ENCODE measurements around the gene ERGIC1.
"Not testable (repeated sequence)": the region's sequence is repeated elsewhere in the genome, so short reads cannot be mapped to it uniquely, and the experiment has no call there.

ERGIC1 gene

GRCh38 chr5:172860520-172861443, 26.7 kb downstream of the ERGIC1 start:
- H3K27me3 Mint-ChIP-seq, result no peaks in the 10 kb centered on the region
- no peaks in the 10 kb centered on the region for H3K36me3 Mint-ChIP-seq
- H3K4me3 Mint-ChIP-seq, result no peak overlapping the region
- peaks cover 40% of the 10 kb centered on the region for H3K4me1 Mint-ChIP-seq
- H3K27ac Mint-ChIP-seq, result no peak overlapping the region
- H3K9me3 Mint-ChIP-seq, result no peaks in the 10 kb centered on the region

- H3K4me1 Mint-ChIP-seq, result peaks cover 37% of the 10 kb centered on the region
- no peak overlapping the region for H3K4me3 Mint-ChIP-seq
- H3K36me3 Mint-ChIP-seq, result no peaks in the 10 kb centered on the region
- H3K27ac Mint-ChIP-seq, result no peak overlapping the region
- no peaks in the 10 kb centered on the region for H3K9me3 Mint-ChIP-seq
- no peaks in the 10 kb centered on the region for H3K27me3 Mint-ChIP-seq
Observed at GRCh38 chr5:172861461-172861860, 27.4 kb downstream of the ERGIC1 start.

GRCh38 chr5:172862165-172862801, 28.2 kb downstream of the ERGIC1 start:
- Mint-ChIP-seq H3K27me3 (no peaks in the 10 kb centered on the region), H3K4me3 (no peak overlapping the region), H3K36me3 (no peaks in the 10 kb centered on the region), H3K9me3 (no peaks in the 10 kb centered on the region), H3K27ac (no peak overlapping the region), H3K4me1 (peaks cover 33% of the 10 kb centered on the region)

GRCh38 chr5:172864171-172864570, 30.1 kb downstream of the ERGIC1 start:
- H3K27ac Mint-ChIP-seq, H3K36me3 Mint-ChIP-seq, H3K9me3 Mint-ChIP-seq, H3K4me3 Mint-ChIP-seq, H3K27me3 Mint-ChIP-seq: not testable (repeated sequence)
- H3K4me1 Mint-ChIP-seq, result peaks cover 51% of the 10 kb centered on the region

GRCh38 chr5:172864747-172865146, 30.7 kb downstream of the ERGIC1 start:
- Mint-ChIP-seq H3K9me3 (no peaks in the 10 kb centered on the region), H3K27me3 (no peaks in the 10 kb centered on the region), H3K27ac (no peak overlapping the region), H3K4me1 (peaks cover 56% of the 10 kb centered on the region), H3K4me3 (no peak overlapping the region), H3K36me3 (no peaks in the 10 kb centered on the region)

- H3K36me3 Mint-ChIP-seq, result no peaks in the 10 kb centered on the region
- H3K4me3 Mint-ChIP-seq, result no peak overlapping the region
- H3K9me3 Mint-ChIP-seq, result no peaks in the 10 kb centered on the region
- H3K27ac Mint-ChIP-seq, result no peak overlapping the region
- peaks cover 42% of the 10 kb centered on the region for H3K4me1 Mint-ChIP-seq
- no peaks in the 10 kb centered on the region for H3K27me3 Mint-ChIP-seq
Observed at GRCh38 chr5:172866378-172866777, 32.3 kb downstream of the ERGIC1 start.

GRCh38 chr5:172866802-172867748, 33.0 kb downstream of the ERGIC1 start:
- no peak overlapping the region for H3K27ac Mint-ChIP-seq

GRCh38 chr5:172867761-172868435, 33.8 kb downstream of the ERGIC1 start:
- Mint-ChIP-seq H3K27ac (no peak overlapping the region), H3K27me3 (no peaks in the 10 kb centered on the region), H3K9me3 (no peaks in the 10 kb centered on the region), H3K4me1 (peaks cover 29% of the 10 kb centered on the region), H3K36me3 (no peaks in the 10 kb centered on the region), H3K4me3 (no peak overlapping the region)

More at GRCh38 chr5:172866802-172867748, 33.0 kb downstream of the ERGIC1 start:
- Mint-ChIP-seq H3K27me3 (no peaks in the 10 kb centered on the region), H3K9me3 (no peaks in the 10 kb centered on the region), H3K4me3 (no peak overlapping the region), H3K36me3 (no peaks in the 10 kb centered on the region), H3K4me1 (peaks cover 36% of the 10 kb centered on the region)

GRCh38 chr5:172868436-172868923, 34.4 kb downstream of the ERGIC1 start:
- Mint-ChIP-seq H3K36me3 (no peaks in the 10 kb centered on the region), H3K4me1 (peaks cover 29% of the 10 kb centered on the region), H3K27ac (peak overlapping the region; percentile 5), H3K4me3 (no peak overlapping the region), H3K27me3 (no peaks in the 10 kb centered on the region), H3K9me3 (no peaks in the 10 kb centered on the region)

GRCh38 chr5:172868924-172869591, 35.0 kb downstream of the ERGIC1 start:
- Mint-ChIP-seq H3K4me1 (peaks cover 29% of the 10 kb centered on the region), H3K9me3 (no peaks in the 10 kb centered on the region), H3K4me3 (no peak overlapping the region), H3K36me3 (no peaks in the 10 kb centered on the region), H3K27ac (no peak overlapping the region), H3K27me3 (no peaks in the 10 kb centered on the region)

- H3K9me3 Mint-ChIP-seq, result no peaks in the 10 kb centered on the region
- no peak overlapping the region for H3K27ac Mint-ChIP-seq
- no peak overlapping the region for H3K4me3 Mint-ChIP-seq
- H3K27me3 Mint-ChIP-seq, result no peaks in the 10 kb centered on the region
- no peaks in the 10 kb centered on the region for H3K36me3 Mint-ChIP-seq
- peaks cover 33% of the 10 kb centered on the region for H3K4me1 Mint-ChIP-seq
Observed at GRCh38 chr5:172869691-172870090, 35.6 kb downstream of the ERGIC1 start.

- Mint-ChIP-seq H3K36me3 (no peaks in the 10 kb centered on the region), H3K9me3 (no peaks in the 10 kb centered on the region), H3K27ac (no peak overlapping the region), H3K27me3 (no peaks in the 10 kb centered on the region), H3K4me1 (peaks cover 33% of the 10 kb centered on the region), H3K4me3 (no peak overlapping the region)
Observed at GRCh38 chr5:172870291-172870714, 36.3 kb downstream of the ERGIC1 start.

- Mint-ChIP-seq H3K27ac (no peak overlapping the region), H3K36me3 (no peaks in the 10 kb centered on the region), H3K4me3 (no peak overlapping the region), H3K4me1 (peaks cover 32% of the 10 kb centered on the region), H3K9me3 (no peaks in the 10 kb centered on the region), H3K27me3 (no peaks in the 10 kb centered on the region)
Observed at GRCh38 chr5:172870715-172871461, 36.8 kb downstream of the ERGIC1 start.

GRCh38 chr5:172871536-172871935, 37.5 kb downstream of the ERGIC1 start:
- no peak overlapping the region for H3K4me3 Mint-ChIP-seq

More at GRCh38 chr5:172871536-172871935, 37.5 kb downstream of the ERGIC1 start:
- Mint-ChIP-seq H3K27ac (no peak overlapping the region), H3K4me1 (peaks cover 30% of the 10 kb centered on the region), H3K36me3 (no peaks in the 10 kb centered on the region), H3K27me3 (no peaks in the 10 kb centered on the region), H3K9me3 (no peaks in the 10 kb centered on the region)

All from activated naive CD4-positive, alpha-beta T cell treated with anti-CD3 and anti-CD28 coated beads, Interleukin-2, amount 50 U/mL, for 24 hours (primary cell).